SK-N-SH (cell line): Measurements from ENCODE around the gene SYNPO2. TPM values are rescaled to one million over a fixed set of nuclear protein-coding genes. Genes with fewer than 3 reads are reported as not detected.

ENCODE experiments used
- ELF1 ChIP-seq: IDR thresholded peaks from 2 replicates; pipeline ENCODE4 v1.4.0; 2012
- EP300 ChIP-seq, 2 experiments: IDR thresholded peaks; 2 replicates each; pipeline versions ENCODE4 v1.4.0 to v1.6.1; 2012; ENCODE audit warnings: borderline replicate concordance in 1 of 2, low read depth in 1 of 2, low read length in 1 of 2
- EZH2phosphoT487 ChIP-seq: fragments of 200-600 bp; sonication (generic); IDR thresholded peaks from 2 replicates; pipeline ENCODE4 v1.6.1; 2017; ENCODE audit warnings: low read depth, mixed run types, mild to moderate bottlenecking, antibody characterized with exemption, moderate library complexity, borderline replicate concordance
- FOXJ3 ChIP-seq: sonication (generic); formaldehyde crosslinking; IDR thresholded peaks from 2 replicates; pipeline ENCODE4 v1.5.1; 2020; ENCODE audit warnings: mild to moderate bottlenecking, missing genetic modification reagents
- GATA2 ChIP-seq: sonication (generic); formaldehyde crosslinking; IDR thresholded peaks from 2 replicates; pipeline ENCODE4 v1.5.0; 2020; ENCODE audit warnings: mild to moderate bottlenecking, missing genetic modification reagents
- IRF3 ChIP-seq: fragments of 150-350 bp; IDR thresholded peaks from 2 replicates; pipeline ENCODE4 v1.6.1; 2016; ENCODE audit warnings: mild to moderate bottlenecking, low read depth, low read length
- NFIC ChIP-seq: IDR thresholded peaks from 2 replicates; pipeline ENCODE4 v1.4.0; 2012; ENCODE audit warnings: borderline replicate concordance
- POLR2AphosphoS5 ChIP-seq: IDR thresholded peaks from 2 replicates; pipeline ENCODE4 v1.6.1; 2012; ENCODE audit warnings: low read depth, low read length
- RCOR1 ChIP-seq: fragments of 150-350 bp; IDR thresholded peaks from 2 replicates; pipeline ENCODE4 v1.6.1; 2017; ENCODE audit warnings: antibody characterized with exemption, low read length
- REST ChIP-seq: IDR thresholded peaks from 2 replicates; pipeline ENCODE4 v1.6.1; 2012; ENCODE audit warnings: mild to moderate bottlenecking, low read depth, low read length, moderate library complexity
- RFX5 ChIP-seq: IDR thresholded peaks from 2 replicates; pipeline ENCODE4 v1.6.1; 2012; ENCODE audit warnings: mild to moderate bottlenecking, improper control_type of control experiment, low read length
- SMC3 ChIP-seq: IDR thresholded peaks from 2 replicates; pipeline ENCODE4 v1.6.1; 2012; ENCODE audit warnings: low read depth, low read length, improper control_type of control experiment
- polyA plus RNA-seq, 3 experiments: library from polyadenylated mRNA; depleted of rRNA; stranded (reverse); fragments of >200 nt; gene quantifications; 2 replicates each; pipeline ENCODE4 v1.2.3, GENCODE V29; 2012
- TF ChIP-seq, protein P1 (sequence below): IDR thresholded peaks from 2 replicates; pipeline ENCODE4 v1.4.0; 2012; ENCODE audit warnings: low read depth, borderline replicate concordance
- TF ChIP-seq, protein P2 (sequence below): IDR thresholded peaks from 2 replicates; pipeline ENCODE4; 2012

The SYNPO2 gene
- polyA plus RNA-seq, 1 of the 3 experiments (the other 2 are of a cell fraction) = 7.2 TPM

- TF ChIP-seq EP300 (IDR thresholded peaks at IDR 0.05; ENCODE audit: borderline replicate concordance in 1 of 2, low read depth in 1 of 2, low read length in 1 of 2) (no peak), RCOR1 (no peak), EZH2phosphoT487 (no peak), REST (no peak), NFIC (no peak), ELF1 (no peak), FOXJ3 (no peak), RFX5 (no peak), IRF3 (no peak), GATA2 (CRISPR knock-in tag) (no peak), POLR2AphosphoS5 (no peak), SMC3 (no peak)
- TF ChIP-seq, protein P1, sequence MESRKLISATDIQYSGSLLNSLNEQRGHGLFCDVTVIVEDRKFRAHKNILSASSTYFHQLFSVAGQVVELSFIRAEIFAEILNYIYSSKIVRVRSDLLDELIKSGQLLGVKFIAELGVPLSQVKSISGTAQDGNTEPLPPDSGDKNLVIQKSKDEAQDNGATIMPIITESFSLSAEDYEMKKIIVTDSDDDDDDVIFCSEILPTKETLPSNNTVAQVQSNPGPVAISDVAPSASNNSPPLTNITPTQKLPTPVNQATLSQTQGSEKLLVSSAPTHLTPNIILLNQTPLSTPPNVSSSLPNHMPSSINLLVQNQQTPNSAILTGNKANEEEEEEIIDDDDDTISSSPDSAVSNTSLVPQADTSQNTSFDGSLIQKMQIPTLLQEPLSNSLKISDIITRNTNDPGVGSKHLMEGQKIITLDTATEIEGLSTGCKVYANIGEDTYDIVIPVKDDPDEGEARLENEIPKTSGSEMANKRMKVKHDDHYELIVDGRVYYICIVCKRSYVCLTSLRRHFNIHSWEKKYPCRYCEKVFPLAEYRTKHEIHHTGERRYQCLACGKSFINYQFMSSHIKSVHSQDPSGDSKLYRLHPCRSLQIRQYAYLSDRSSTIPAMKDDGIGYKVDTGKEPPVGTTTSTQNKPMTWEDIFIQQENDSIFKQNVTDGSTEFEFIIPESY = no peak
- TF ChIP-seq, protein P2, sequence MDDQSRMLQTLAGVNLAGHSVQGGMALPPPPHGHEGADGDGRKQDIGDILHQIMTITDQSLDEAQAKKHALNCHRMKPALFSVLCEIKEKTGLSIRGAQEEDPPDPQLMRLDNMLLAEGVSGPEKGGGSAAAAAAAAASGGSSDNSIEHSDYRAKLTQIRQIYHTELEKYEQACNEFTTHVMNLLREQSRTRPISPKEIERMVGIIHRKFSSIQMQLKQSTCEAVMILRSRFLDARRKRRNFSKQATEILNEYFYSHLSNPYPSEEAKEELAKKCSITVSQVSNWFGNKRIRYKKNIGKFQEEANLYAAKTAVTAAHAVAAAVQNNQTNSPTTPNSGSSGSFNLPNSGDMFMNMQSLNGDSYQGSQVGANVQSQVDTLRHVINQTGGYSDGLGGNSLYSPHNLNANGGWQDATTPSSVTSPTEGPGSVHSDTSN = 0 out of 2 replicates have a peak, but pooled peaks have one; percentile 14
Observed at GRCh38 chr4:118917582-118917981, 28.9 kb downstream of the SYNPO2 start (continued).
